Endodermal cell (in vitro differentiated cells): ENCODE measurements around the gene TBCK. TPM values are rescaled to one million over a fixed set of nuclear protein-coding genes. Genes with fewer than 3 reads are reported as not detected.

ENCODE experiments used
- DNase-seq: peaks from one replicate; pipeline ENCODE4 v3.0.0-alpha.2; 2017
- H3K27ac ChIP-seq: 2 replicates; pipeline ENCODE4 v1.5.1; 2013; ENCODE audit warnings: mild to moderate bottlenecking, low read depth, low read length, moderate library complexity
- H3K27me3 ChIP-seq: 2 replicates; pipeline ENCODE4 v1.6.1; 2013; ENCODE audit warnings: mild to moderate bottlenecking, low read length, moderate library complexity; ENCODE audit not compliant: insufficient read depth, control insufficient read depth, poor library complexity, severe bottlenecking
- H3K36me3 ChIP-seq: 2 replicates; pipeline ENCODE4 v1.7.0; 2013; ENCODE audit warnings: mild to moderate bottlenecking, low read length, moderate library complexity; ENCODE audit not compliant: control insufficient read depth, insufficient read depth
- H3K4me1 ChIP-seq: one replicate; pipeline ENCODE4 v1.7.0; 2013; ENCODE audit warnings: low read length; ENCODE audit not compliant: control insufficient read depth, insufficient read depth
- H3K4me3 ChIP-seq: 2 replicates; pipeline ENCODE4 v1.5.1; 2013; ENCODE audit warnings: mild to moderate bottlenecking, low read length, moderate library complexity
- H3K9ac ChIP-seq: 2 replicates; pipeline ENCODE4 v1.6.1; 2013; ENCODE audit warnings: mild to moderate bottlenecking, low read length, moderate library complexity; ENCODE audit not compliant: poor library complexity, severe bottlenecking; ENCODE audit errors: extremely low read depth
- H3K9me3 ChIP-seq: 2 replicates; pipeline ENCODE4 v1.6.1; 2013; ENCODE audit warnings: mild to moderate bottlenecking, low read length, moderate library complexity; ENCODE audit not compliant: control insufficient read depth
- H3K27ac Mint-ChIP-seq: 2 replicates; pipeline ENCODE4 v1.8.0; 2020; ENCODE audit warnings: mixed read lengths
- H3K27me3 Mint-ChIP-seq: 2 replicates; pipeline ENCODE4 v1.8.0; 2021; ENCODE audit warnings: mild to moderate bottlenecking, mixed read lengths; ENCODE audit not compliant: insufficient read depth
- H3K36me3 Mint-ChIP-seq: 2 replicates; pipeline ENCODE4 v1.8.0; 2020; ENCODE audit warnings: low read depth, mixed read lengths
- H3K4me1 Mint-ChIP-seq: 2 replicates; pipeline ENCODE4 v1.8.0; 2020; ENCODE audit warnings: mixed read lengths
- H3K4me3 Mint-ChIP-seq: 2 replicates; pipeline ENCODE4 v1.8.0; 2020; ENCODE audit warnings: mild to moderate bottlenecking, moderate library complexity, mixed read lengths
- H3K9me3 Mint-ChIP-seq: 2 replicates; pipeline ENCODE4 v1.8.0; 2020; ENCODE audit warnings: mild to moderate bottlenecking, mixed read lengths
- CTCF ChIP-seq: fragments of 200-600 bp; sonication (generic); conservative IDR thresholded peaks from 2 replicates; pipeline ENCODE4 v1.5.0; 2021; ENCODE audit warnings: antibody characterized with exemption, mild to moderate bottlenecking
- WGBS, 2 experiments: methylation state at CpG; one replicate each; pipeline versions ENCODE4 v1.1.5 to v1.1.7; 2013; ENCODE audit warnings: missing lambda C conversion rate in 2 of 2, mixed read lengths in 1 of 2; ENCODE audit not compliant: insufficient coverage in 1 of 2, insufficient read length in 1 of 2; 5-methylcytosine and 5-hydroxymethylcytosine counted together
- total RNA-seq, 2 donors: library from RNA; stranded (reverse); fragmentation: NEBNext Ultra II Directional in 1 of 2; extraction: Animal tissue kit (Norgen Biotek cat#: 25700) in 1 of 2; gene quantifications; 2 replicates in 1 of 2; 3 replicates in 1 of 2; pipeline ENCODE4 v1.2.1, GENCODE V29; 2021

TBCK gene
- total RNA-seq, 2 donors from 2014 or later: 48.3 to 52.9 TPM

DNA sequence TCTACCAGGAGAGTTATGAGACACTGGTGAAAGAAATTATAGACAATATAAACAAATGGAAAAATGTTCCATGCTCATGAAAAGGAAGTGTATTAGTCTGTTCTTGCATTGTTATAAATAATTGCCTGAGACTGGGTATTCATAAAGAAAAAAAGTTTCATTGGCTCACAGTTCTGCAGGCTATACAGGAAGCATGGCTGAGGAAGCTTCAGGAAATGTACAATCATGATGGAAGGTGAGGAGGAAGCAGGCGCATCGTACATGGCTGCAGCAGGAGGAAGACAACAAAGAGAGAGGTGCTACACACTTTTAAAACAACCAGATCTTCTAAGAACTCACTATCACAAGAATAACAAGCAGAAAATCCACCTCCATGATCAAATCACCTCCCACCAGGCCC, 236.4 kb downstream of the TBCK start:
- Mint-ChIP-seq H3K9me3 (peaks cover 41% of the 10 kb centered on the region), H3K27me3 (no peaks in the 10 kb centered on the region), H3K4me1 (no peaks in the 10 kb centered on the region), H3K4me3 (no peak overlapping the region), H3K27ac (no peak overlapping the region), H3K36me3 (peaks cover 53% of the 10 kb centered on the region)
- Histone ChIP-seq H3K9me3 (peaks cover 20% of the 10 kb centered on the region), H3K4me3 (no peak overlapping the region), H3K9ac (no peak overlapping the region), H3K27me3 (no peaks in the 10 kb centered on the region), H3K36me3 (no peaks in the 10 kb centered on the region), H3K4me1 (no peaks in the 10 kb centered on the region), H3K27ac (no peak overlapping the region)
- no peak for TF ChIP-seq CTCF
- no peak for DNase-seq
- WGBS, 2 experiments: 100% methylated on average over 2 of the region's 2 CpGs; no CpG with 5 or more reads in 1 of the 2 experiments

DNA sequence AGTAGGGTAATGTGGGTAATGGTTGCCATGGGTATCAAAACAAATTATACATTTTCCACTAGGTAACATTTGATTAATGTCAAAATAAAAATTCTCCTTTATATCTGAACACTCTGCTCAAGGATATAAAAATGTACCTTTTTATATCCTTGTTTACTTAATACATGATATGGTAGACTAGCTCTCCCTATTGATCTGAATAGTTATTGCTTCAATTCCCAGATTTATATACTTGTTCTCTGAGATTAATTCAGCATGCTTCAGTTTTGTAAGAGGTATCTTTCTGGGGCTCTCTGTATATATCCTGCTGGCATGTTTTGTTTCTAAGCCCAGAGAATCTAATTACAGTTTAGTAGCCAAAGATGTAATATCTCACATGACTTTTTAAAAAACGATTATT, 251.0 kb downstream of the TBCK start:
- no peak for DNase-seq
- TF ChIP-seq CTCF: no peak

GRCh38 chr4:106063009-106063408, 253.0 kb downstream of the TBCK start:
- Mint-ChIP-seq H3K27ac (no peak overlapping the region), H3K27me3 (no peaks in the 10 kb centered on the region)
- WGBS, 2 experiments: 88% methylated on average over 3 of the region's 3 CpGs; no CpG with 5 or more reads in 1 of the 2 experiments

More for the DNA sequence above, 251.0 kb downstream of the TBCK start:
- Histone ChIP-seq H3K36me3 (no peaks in the 10 kb centered on the region), H3K4me3 (no peak overlapping the region), H3K27ac (no peak overlapping the region), H3K4me1 (no peaks in the 10 kb centered on the region), H3K27me3 (no peaks in the 10 kb centered on the region), H3K9ac (no peak overlapping the region), H3K9me3 (no peaks in the 10 kb centered on the region)
- Mint-ChIP-seq H3K27me3 (no peaks in the 10 kb centered on the region), H3K9me3 (peaks cover 15% of the 10 kb centered on the region), H3K4me3 (no peak overlapping the region), H3K4me1 (no peaks in the 10 kb centered on the region), H3K27ac (no peak overlapping the region), H3K36me3 (no peaks in the 10 kb centered on the region)
- 89% methylated on average over 1 of the region's 1 CpG for WGBS, 2 experiments

More at GRCh38 chr4:106063009-106063408, 253.0 kb downstream of the TBCK start:
- no peak overlapping the region for H3K27ac ChIP-seq
- Mint-ChIP-seq H3K36me3 (no peaks in the 10 kb centered on the region), H3K9me3 (no peaks in the 10 kb centered on the region), H3K4me3 (no peak overlapping the region), H3K4me1 (no peaks in the 10 kb centered on the region)
- H3K4me3 ChIP-seq: no peak overlapping the region
- no peak for DNase-seq
- TF ChIP-seq CTCF: no peak
- H3K27me3 ChIP-seq: no peaks in the 10 kb centered on the region
- H3K4me1 ChIP-seq: no peaks in the 10 kb centered on the region
- H3K9me3 ChIP-seq: no peaks in the 10 kb centered on the region
- no peak overlapping the region for H3K9ac ChIP-seq
- H3K36me3 ChIP-seq: no peaks in the 10 kb centered on the region
